ENCODE data around the gene SLC9C2.
"Not testable (repeated sequence)": the region's sequence is repeated elsewhere in the genome, so short reads cannot be mapped to it uniquely, and the experiment has no call there.

SLC9C2 gene

DNA sequence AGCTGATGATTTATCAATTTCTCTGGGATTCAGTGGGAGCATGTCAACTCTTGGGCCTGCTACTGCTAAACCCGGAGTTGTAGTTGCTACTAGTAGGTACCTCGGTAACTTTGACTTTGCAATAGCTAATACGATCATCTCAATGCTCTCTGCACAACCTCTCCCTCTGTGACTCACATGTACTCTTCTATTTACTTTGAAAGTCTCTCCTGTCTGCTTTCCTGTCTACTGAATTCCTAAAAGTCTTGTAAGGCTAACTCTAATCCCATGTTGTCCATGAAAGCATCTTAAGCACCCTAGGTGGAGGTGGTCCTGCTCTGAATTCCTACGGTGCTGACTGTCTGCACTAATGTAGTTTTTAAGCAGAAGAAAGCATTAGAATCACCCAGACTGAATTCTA is 29.3 kb downstream of the SLC9C2 start:
- DNase-seq = no peak

DNA sequence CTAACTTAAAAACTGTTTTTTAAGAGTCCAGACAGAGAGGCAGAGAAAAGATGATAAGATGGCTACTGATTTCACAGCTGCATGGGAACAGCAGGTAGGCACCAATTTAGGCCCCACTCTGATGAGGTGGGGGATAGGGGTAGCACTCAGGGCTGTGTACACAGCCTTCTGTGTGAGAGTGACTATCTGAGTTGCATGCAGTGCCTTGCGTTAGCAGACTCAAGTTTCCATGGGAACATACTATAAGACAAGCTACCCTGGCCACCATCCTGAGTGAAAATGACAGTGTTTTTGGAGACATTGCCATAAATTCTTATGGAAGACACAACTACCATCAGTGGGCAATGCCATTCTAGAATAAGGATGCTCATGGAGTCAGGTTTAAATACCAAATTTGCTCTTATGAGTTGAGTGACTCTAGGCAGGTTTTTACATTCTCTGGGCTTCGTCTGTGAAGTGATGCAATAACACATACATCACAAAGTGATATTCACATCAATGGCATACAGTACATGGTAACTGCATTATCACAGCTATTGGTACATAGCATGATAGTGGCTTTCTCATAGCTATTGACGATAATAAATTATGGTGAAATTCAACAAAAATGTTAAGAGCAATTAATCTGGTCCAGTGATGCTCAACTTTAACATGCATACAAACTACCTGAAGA is 30.5 kb downstream of the SLC9C2 start:
- DNase-seq = no peak

DNA sequence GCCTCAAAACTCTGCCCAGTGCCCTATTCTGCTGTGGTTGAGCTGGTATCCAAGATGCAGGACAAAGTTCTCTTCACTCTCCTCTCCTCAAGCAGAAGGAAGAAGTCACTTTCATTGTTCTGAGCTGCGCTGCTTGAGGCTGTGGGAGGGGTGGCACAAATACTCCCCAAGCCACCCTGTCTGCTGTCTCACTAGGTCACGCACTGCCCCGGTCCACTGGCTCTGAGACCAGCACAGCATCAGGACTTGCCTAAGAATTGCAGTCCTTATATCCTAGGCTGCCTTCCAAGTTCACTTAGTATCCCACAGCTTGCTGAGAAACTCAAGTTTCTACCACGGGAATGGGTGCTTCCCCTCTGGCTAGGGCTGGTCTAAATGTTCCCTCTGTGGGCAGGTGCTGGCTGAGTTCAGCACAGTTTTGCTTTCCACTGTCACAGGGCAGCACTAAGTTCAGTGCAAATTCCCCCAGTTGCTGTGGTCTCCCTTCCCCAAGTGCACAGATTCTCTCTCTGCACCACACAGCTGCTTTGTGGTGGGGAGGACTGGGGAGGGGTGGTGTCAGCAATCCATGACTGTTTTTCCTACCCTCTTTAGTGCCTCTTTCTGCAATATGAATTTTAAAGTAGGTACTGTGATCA is 32.4 kb downstream of the SLC9C2 start:
- DNase-seq = no peak

DNA sequence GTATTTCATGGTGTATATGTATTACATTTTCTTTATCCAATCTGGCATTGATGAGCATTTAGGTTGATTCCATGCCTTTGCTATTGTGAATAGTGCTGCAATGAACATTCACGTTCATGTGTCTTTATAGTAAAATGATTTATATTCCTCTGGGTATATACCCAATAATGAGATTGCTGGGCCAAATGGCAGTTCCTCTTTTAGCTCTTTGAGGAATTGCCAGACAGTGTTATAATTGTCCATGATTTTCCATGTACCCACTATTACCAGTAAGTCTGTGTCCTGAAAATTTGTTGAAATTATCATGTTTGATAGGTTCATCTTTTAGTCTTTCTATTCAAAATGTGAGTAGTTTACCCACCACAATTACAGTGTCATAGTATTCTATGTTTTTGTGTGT is 34.4 kb downstream of the SLC9C2 start:
- DNase-seq = no peak

DNA sequence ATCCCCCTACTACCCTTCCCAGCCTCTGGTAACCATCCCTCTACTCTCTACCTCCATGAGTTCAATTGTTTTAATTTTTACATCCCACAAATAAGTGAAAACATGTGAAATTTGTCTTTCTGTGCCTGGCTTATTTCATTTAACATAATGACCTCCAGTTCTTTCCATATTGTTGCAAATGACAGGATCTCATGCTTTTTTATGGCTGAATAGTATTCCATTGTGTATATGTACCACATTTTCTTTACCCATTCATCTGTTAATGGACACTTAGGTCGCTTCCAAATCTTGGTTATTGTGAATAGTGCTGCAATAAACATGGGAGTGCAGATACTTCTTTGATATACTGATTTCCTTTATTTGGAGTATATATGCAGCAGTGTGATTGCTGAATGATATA is 39.0 kb downstream of the SLC9C2 start:
- DNase-seq = not testable (repeated sequence)

DNA sequence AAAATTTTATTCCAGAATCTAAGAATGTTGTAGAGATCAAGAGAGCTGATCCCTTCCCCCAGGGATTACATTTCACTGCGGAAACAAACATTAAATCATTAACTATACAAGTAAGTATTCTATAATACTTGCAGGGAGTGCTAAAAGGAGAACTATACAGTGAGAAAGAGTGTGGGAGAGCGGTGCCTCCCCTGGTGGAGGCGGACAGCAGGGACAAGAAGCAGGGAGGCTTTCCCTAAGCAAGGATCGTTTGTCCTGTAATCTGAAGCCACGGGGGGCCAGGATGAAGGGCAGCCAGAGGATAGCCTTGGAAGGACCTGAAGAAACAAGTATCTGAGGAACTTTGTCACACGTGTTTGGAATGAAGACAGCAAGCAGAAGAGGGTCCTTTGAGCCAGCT is 40.1 kb downstream of the SLC9C2 start:
- no peak for DNase-seq

DNA sequence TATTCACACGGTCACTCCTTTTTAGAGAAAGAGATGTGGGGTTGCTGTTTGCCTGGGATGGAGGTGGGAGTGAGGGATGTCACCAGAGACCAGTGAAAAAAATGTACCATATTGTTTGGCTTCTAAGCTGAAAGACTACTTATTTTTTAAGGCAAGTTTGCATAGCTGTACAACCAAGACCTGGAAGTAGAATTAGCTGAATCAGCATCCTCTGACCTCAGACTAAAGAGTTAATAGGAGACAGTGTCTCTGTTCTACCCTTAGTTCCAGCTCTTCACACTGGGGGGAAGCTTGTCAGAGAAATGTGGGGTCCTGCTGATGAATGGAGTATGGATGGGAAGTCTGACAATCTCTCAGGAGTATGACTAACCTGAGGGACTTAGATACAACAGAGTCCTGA is 41.6 kb downstream of the SLC9C2 start:
- DNase-seq = no peak

DNA sequence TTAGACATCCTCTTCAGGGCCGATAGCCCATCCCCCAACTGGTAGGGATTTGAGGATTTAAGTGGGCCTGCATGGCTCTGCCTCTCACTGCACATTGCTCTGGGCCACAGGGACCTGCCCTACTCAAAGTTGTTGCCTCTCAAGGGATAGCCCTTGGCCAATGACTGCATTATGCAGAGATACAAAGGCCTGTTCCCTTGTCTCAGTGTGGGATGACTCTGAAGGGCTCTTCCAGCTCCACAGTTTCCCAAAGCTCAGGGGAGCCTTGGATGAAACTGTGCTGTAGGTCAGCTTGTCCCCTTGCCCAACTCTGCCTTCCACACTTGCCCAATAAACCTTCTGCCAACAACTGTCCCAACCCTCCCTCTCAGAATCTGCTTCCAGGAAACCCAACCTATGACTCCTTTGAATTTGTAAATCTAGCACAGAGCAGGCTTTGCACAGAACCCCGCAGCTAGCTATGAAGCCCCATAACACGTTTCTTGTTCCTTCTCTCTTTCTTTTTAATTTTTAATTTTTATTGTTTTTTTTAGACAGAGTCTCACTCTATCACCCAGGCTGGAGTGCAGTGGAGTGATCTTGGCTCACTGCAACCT is 42.5 kb downstream of the SLC9C2 start:
- no peak for DNase-seq

DNA sequence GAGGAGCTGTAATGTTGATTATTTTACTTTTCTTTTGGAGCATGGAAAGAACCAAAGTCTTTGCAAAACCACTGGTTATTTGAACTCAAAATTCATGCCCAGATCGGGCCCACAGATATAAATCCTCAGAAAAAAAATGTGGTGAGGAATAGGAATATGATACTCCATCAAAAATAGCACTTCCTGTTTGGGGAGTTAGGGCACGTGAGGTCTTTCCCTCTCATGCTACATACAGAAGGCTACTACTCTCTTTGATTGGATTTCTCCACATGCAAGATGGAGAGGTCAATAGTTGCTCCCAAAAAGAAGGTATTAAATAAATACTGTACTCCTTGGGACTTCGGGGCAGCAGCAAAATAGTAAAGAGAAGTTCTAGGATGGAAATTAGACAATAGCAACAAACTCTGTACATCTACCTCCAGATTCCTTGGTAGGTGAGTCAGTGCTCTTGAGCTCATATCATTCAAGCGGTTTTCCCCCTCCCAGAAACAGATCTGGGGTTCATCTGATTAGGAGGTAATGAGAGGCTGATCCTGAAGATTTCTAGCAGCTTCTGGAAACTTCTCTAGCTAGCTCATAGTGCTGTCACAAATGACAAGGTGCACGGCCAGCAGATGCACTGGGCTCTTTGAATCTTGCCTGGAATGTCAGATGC is 47.1 kb downstream of the SLC9C2 start:
- no peak for DNase-seq

DNA sequence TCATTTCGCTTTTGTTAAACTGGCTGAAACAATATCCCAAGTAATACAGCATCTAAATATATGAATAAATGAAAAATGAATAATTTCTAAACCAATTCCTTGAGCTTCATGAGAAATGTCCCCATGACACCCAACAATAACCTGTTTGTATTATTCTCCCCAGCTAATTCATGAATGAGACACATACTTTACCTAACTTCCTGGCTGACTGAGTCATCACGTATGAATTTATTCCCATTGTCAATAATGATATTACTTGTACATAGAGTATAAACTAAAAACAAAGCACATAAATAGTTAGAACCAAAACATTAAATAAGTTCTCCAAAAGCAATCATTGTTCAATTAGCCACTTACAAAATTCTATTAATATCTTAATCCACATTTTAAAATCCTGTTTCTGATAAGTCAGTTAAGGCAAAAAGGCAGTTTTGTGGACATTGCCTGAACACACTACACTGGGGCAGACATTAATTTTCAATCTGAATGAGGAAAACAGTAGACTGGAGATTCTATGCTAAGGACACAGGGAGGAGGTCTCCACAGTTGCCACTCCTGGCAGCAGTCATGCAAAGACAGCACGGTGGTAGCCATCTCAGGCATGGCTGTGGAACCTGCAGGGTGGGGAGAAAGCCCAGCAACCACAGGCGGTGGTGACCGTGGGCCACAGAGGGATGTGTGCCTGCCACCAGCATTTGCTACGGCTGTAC is 48.2 kb downstream of the SLC9C2 start:
- no peak for DNase-seq

DNA sequence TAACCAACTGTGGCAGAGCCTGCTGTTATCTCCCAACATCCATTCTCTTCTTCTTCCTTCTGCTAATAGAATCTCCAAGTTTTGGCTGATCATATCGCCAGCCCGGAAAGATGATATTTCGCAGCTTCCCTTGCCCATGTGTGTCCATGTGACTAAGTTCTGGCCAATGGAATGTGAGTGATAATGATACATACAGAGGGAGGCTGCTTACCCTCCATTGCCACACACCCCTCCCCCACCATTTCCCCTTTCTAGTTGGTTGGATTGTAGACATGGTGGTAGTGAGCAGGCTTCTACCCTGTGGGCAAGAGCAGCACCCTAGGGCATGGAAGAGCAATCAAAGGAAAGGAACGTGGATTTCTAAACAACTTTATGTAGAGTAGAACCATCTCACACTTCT is 48.8 kb downstream of the SLC9C2 start:
- no peak for DNase-seq

DNA sequence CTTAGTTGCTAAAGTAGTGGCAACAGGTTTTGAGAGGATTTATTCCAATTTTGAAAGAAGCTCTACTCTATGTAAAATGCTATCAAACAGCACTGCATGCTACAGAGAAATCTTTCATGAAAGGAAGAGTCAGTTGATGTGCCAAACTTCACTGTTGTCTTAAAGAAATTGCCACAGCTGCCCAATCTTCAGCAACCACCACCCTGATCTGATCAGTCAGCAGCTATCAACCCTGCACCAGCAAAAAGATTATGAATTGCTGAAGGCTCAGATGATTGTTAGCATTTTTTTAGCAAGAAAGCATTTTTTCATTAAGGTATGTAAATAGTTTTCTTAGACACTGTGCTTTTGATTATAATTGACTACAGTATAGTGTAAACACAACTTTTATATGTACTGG is 49.6 kb downstream of the SLC9C2 start:
- no peak for DNase-seq

DNA sequence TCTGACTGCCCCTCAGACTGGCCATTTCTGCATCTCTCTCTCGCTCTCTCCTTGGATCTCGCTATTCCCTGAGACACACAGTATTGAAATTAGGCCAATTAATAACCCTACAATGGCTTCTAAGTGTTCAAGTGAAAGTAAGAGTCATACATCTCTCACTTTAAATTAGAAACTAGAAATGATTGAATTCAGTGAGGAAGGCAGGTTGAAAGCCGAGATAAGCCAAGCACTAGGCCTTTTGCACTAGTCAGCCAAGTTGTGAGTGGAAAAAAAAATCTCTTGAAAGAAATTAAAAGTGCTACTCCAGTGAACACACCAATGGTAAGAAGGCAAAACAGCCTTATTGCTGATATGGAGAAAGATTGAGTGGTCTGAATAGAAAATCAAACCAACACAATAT is 51.2 kb downstream of the SLC9C2 start:
- DNase-seq = no peak

DNA sequence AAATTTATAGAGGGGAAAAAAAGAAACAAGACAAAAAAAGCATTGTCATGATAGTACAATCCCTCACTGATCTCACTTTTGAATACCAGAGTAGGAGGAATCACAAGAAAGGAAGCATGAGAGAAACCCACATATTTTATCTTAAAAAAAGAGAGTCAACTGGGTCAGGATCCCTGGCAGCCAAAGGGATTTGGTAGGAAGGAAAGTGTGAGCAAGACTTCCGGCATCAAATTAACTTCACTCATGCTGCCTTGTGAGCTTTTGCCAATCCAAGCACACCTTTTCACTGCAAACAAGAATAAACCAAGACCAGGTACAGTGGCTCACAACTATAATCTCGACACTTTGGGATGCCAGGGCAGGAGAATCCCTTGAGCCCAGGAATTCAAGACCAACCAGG is 53.1 kb downstream of the SLC9C2 start:
- no peak for DNase-seq

DNA sequence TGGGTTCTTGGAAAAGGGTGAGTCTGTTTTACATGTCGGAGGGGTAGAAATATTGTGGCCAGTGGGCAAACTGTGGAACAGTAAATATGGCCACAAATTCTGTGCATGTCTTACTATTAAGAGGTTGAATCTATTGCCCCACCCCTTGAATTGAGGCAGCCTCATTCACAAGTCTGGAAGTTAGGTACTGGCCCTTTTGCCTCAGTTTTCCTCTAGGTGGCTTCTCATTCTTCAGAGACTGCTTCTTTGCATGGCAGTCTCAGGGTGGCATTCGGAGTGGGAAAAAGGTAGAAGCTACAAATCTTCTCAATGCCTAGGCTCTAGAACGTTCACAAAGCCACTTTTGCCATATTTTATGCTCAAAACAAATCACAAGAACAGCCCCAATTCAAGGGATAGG is 57.2 kb downstream of the SLC9C2 start:
- no peak for DNase-seq

DNA sequence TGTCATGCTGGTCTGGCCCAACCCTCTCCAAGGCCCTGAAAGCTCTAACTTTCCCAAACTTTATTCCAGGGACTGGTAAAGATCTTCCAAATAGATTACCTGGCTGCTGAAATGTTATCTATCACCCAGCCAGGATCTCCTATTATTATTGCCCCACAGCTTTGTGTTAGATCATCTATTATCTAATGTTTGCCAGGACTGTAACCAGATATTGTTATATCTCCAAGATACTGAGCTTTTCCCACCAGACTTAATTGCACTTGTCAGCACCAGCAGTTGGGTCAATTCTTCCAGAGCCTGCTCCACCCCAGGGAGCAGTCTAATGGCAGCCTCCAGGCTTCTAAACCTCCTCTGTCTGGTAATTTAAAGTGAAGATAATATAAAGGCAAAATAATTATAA is 66.6 kb downstream of the SLC9C2 start:
- DNase-seq = no peak

DNA sequence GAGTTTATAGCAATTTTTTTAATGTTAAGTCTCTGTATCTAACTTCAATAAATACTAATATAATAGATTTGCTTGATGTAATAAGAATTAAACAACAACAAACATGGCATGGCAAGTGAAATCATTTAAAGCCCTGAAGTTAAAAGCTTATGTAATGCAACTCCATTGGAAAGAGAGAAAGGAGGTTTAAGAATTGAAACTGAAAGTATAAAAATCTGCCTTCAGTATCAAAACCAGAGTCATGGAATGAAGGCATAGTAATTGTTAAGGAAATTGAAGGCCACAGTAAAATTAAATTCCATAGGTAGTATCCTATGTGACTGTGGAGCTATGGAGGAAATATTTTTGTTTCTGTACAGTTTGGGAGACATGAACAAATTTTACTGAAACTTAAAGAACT is 70.6 kb downstream of the SLC9C2 start:
- DNase-seq = no peak

DNA sequence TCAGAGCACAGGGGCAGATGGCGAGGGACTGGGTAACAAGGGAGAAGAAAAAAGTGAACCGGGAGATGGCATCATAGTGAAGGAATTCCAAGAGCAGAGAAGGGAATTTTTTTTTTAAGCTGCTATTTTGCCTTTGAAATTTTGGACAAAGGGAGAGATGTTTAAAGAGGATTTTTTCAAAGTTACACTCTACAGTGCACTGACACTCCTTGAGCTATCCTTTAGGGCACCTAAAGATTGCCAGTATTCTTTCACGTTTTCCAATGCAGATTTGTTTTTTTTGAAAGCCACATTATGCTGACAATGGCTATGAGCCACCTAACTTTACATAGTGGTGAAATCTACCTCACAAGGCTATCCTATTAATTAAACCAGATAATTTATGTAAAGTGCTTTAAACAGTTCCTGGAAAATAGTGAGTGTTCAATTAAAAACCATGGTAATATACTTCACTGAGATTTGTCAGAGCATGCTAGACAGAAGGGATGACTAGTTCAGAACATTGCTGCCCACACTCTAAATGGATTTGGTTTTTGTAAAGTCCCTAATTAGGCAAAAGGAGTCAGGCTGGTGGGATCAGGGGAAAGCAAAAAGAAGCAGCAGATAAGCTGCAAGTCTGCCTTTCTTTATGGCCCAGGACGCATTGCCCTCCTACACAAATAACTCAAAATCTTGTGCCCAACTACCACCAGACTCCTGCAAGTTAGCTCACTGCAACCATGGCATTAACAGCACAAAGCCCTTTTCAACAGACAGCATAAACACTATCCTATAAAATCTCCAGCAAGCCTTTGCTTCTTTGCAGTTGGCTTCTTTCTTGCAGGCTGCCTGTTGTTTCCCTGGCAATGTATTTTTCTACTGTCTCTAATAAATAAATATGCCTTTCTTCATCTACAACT is 71.8 kb downstream of the SLC9C2 start:
- DNase-seq = no peak

DNA sequence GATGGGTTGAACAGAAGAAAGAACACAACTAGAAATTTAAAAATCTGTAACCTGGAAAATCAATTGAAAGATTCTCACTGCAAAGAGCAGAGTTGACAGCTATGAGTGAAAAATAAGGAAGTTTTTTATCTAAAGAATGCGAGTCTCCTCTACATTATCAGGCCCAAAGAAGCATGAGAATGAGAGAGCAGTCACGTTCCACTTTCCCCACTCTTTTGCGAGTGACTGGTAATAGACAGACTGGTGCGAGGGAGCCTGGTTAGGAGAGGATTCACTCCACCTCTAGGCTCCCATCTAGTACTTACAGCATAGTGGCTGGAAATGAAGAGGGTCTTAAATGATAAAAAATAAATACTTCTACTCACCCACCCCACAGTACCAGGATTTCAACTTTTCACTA is 73.8 kb downstream of the SLC9C2 start:
- no peak for DNase-seq

DNA sequence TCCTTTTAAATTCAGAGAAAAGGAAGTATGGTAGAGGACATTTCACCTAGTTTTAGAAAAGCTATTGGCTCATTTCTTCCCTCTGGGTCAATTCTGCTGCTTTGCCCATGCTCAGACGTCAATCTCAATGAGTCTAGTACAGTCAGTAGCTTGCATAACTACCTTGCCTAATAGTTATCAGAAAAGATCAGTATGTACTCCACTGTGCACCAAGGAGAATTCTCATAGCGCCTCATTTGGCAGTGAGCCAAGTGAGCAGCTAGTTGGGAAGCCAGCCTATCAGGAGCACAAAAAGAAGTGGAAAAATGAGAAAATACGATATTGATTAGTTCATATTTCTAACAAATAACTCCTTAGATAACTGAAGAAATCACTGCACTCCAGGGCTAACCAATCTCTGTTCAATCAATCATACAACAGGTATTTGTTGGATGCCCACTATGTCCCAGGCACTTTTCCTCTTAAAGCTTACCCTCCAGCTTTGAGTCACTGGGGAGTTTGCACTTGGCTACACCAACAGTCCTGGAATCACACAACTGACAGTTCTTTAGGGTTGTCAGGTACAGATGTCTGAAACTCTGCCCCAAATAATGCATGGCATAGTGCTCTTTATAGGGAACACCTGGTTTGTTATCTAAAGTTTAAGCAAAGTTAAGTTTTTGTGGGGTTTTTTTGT is 75.6 kb downstream of the SLC9C2 start:
- no peak for DNase-seq

DNA sequence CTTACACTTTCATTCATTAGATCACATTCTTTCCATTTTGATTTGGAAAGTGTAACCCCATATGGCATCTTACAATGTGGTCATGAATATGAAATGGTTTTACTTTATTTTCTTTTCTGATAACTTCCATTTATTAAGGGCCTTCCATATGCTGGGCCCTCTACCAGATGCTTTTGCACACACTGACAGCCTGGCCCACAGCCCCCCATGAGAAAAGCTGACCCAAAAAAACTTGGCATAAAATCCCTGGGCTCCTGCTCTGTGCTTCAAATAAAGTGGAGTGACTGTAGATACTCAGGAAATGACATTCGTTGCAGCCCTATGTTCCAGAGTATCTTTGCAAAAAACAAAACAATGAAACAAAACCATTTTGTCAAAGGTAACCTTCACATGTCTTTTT is 76.9 kb downstream of the SLC9C2 start:
- no peak for DNase-seq

DNA sequence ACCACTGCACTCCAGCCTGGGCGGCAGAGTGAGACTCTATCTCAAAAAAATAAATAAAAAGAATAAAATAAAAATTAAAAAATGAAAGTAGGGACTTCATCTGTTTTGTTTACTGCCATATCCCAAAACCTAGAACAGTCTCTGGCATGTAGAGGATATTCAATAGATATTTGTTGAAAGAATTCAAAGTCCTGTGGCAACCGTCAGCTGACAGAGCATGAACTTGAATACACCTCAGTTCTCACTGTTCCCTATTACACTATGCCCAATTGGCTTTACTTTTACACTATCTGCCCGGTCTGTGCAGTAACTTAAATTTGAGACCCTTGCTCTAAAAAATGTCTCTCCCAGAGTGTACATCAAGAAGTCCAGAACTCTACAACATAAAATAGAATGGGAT is 79.5 kb downstream of the SLC9C2 start:
- no peak for DNase-seq
